ENCODE data around the gene CFD.

DNA sequence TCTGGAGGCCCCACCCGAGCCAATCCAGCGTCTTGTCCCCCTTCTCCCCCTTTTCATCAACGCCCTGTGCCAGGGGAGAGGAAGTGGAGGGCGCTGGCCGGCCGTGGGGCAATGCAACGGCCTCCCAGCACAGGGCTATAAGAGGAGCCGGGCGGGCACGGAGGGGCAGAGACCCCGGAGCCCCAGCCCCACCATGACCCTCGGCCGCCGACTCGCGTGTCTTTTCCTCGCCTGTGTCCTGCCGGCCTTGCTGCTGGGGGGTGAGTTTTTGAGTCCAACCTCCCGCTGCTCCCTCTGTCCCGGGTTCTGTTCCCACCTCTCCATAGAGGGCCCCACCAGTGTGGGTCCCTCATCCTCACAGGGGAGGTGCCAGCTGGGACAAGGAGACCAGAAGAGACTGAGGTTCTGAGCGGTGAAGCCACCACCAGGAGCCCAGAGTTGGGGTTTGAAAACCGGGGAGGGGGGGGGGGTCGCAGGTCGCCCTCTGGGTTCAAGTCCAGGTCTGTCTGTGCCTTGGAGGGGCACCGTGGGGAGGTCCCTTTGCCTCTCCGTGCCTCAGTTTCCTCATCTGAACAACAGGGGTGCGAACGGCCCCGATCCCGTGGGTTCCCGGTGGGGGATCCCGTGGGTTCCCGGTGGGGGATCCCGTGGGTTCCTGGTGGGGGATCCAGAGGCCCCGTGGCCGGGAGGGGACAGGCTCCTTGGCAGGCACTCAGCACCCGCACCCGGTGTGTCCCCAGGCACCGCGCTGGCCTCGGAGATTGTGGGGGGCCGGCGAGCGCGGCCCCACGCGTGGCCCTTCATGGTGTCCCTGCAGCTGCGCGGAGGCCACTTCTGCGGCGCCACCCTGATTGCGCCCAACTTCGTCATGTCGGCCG, 7.1 kb upstream of the CFD start, which contains the start of gene ELANE:
- no peak for TF ChIP-seq TAF1 (IDR thresholded peaks at IDR 0.05; ENCODE audit: low read depth)
- TF ChIP-seq, protein P1, sequence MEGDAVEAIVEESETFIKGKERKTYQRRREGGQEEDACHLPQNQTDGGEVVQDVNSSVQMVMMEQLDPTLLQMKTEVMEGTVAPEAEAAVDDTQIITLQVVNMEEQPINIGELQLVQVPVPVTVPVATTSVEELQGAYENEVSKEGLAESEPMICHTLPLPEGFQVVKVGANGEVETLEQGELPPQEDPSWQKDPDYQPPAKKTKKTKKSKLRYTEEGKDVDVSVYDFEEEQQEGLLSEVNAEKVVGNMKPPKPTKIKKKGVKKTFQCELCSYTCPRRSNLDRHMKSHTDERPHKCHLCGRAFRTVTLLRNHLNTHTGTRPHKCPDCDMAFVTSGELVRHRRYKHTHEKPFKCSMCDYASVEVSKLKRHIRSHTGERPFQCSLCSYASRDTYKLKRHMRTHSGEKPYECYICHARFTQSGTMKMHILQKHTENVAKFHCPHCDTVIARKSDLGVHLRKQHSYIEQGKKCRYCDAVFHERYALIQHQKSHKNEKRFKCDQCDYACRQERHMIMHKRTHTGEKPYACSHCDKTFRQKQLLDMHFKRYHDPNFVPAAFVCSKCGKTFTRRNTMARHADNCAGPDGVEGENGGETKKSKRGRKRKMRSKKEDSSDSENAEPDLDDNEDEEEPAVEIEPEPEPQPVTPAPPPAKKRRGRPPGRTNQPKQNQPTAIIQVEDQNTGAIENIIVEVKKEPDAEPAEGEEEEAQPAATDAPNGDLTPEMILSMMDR (IDR thresholded peaks at IDR 0.05; ENCODE audit: poor library complexity, severe bottlenecking) = no peak
